ENCODE results near the gene SSH2.
"Not testable (repeated sequence)": the region's sequence is repeated elsewhere in the genome, so short reads cannot be mapped to it uniquely, and the experiment has no call there.

The SSH2 gene

GRCh38 chr17:29881256-29881655, 48.8 kb downstream of the SSH2 start:
- no peak overlapping the region for H3K4me3 ChIP-seq (ENCODE audit: low read depth, low read length)

DNA sequence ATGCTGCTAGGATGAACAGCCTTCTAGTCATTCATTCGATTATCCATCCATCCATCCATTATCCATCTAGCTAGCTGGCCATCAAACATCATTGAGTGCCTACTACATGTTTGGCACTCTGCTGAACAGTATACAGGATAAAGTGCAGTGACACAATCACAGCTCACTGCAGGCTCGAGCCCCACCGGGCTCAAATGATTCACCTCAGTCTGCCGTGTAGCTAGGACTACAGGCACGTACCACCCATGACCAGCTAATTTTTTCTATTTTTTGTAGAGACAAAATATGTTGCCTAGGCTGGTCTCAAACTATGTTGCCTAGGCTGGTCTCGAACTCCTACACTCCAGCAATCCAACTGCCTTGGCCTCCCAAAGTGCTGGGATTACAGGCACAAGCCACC, 50.0 kb downstream of the SSH2 start:
- H3K4me3 ChIP-seq (ENCODE audit: low read depth, low read length), result no peak overlapping the region

DNA sequence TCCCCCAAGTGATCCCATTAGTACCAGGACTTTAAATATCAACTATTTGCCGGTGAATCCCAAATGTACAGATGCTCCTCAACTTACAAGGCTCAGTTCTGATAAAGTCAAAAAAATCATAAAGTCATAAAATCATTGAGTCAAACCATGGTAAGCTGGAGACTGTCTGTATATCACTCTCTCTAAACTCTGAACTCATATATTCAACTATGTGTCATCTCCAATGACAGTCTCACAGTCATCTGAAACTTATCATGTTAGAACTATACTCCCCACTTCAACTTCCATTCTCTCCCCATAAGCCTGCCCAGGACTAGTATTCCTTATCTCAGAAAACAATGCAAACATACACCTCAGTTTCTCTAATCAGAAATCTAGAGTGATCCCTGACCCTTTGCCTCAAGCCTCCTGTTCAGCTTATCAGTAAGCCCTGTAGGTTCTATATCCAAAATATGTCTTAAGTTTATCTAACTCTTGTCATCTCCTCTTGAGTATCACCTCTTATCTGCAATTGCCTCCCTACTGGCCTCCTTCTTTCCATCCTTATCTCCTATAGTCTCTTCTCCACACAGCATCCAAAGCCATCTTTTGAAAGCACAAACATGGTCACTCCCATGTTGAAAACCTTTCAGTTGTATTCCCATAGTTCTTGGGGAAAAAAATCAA, 55.0 kb downstream of the SSH2 start:
- H3K4me3 ChIP-seq (ENCODE audit: low read depth, low read length), result no peak overlapping the region

GRCh38 chr17:29874358-29874757, 55.7 kb downstream of the SSH2 start:
- H3K4me3 ChIP-seq (ENCODE audit: low read depth, low read length), result not testable (repeated sequence)

DNA sequence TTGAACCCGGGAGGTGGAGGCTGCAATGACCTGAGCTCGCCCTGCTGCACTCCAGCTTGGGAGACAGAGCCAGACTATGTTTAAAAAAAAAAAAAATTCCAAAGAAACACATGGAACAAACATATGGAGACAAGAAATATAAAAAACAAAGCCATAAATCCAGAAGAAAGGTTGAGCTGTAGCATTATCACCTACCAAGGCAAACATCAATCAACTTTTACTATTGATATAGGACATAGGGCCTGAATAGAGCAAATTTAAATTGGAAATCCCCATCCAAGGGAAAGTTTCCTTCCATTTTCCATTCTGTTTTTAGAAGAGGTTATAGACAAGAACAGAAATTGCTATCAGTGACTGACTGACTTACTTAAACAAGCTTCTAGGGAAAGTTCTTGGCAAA, 56.6 kb downstream of the SSH2 start:
- H3K4me3 ChIP-seq (ENCODE audit: low read depth, low read length), result no peak overlapping the region

- H3K4me3 ChIP-seq (ENCODE audit: low read depth, low read length), result no peak overlapping the region
Observed at GRCh38 chr17:29870836-29871465, 59.1 kb downstream of the SSH2 start.

GRCh38 chr17:29867643-29868181, 62.3 kb downstream of the SSH2 start:
- no peak overlapping the region for H3K4me3 ChIP-seq (ENCODE audit: low read depth, low read length)

DNA sequence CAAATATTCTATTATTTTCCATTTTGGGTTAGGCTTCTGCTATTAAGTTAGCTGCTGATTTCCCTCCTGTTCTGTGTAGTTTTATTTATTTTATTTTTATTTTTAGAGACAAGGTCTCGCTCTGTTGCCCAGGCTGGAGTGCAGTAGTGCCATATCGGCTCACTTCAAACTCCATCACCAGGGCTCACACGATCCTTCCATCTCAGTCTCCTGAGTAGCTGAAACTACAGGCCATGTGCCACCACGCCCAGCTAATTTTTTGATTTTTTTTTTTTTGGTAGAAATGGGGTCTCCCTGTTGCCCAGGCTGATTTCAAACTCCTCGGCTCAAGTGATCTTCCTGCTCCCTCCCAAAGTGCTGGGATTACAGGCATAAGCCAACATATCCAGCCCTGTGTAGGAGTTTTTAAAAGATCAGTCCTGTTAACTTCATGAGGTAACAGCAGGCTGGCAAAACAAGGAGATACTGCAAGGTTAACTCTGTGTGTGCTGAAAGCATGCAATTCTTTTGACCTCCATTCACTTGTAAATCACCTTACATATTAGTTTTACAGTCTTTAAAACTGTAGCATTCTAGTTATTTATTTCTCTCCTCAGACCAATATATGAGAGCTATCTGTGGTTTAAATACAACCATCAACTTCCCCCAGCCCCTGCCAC, 63.2 kb downstream of the SSH2 start:
- H3K4me3 ChIP-seq (ENCODE audit: low read depth, low read length), result no peak overlapping the region

- H3K4me3 ChIP-seq (ENCODE audit: low read depth, low read length), result no peak overlapping the region
Observed at GRCh38 chr17:29864615-29865014, 65.4 kb downstream of the SSH2 start.

DNA sequence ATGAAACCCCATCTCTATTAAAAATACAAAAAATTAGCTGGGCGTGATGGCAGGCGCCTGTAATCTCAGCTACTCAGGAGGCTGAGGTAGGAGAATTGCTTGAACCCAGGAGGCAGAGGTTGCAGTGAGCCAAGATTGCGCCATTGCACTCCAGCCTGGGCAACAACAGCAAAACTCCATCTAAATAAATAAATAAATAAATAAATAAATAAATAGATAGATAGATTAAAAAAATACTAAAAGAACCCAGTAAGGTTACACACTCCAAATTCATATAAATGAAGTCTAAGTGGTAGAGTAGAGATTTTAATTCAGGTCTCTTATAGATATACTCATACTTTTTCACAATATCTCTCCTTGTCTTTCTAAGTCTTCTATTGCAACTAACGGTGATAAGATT, 65.9 kb downstream of the SSH2 start:
- H3K4me3 ChIP-seq (ENCODE audit: low read depth, low read length), result not testable (repeated sequence)

DNA sequence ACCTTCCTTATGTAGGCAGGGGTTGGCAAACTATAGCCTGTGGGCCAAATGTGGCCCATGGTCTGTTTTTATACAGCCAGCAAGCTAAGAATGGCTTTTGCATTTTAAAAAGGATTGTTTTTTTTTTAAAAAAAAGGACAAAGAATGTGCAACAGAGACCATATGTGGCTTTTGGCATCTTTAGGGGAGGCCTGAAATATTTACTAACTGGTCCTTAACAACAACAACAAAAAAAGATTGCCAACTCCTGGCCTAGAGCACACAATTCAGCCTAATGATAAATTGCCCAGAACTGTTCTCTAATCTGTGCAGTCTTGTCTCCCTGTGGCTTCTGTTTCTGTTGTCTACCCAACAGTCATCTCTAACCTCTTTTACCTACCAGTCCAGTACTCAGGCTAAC, 67.1 kb downstream of the SSH2 start:
- no peak overlapping the region for H3K4me3 ChIP-seq (ENCODE audit: low read depth, low read length)

DNA sequence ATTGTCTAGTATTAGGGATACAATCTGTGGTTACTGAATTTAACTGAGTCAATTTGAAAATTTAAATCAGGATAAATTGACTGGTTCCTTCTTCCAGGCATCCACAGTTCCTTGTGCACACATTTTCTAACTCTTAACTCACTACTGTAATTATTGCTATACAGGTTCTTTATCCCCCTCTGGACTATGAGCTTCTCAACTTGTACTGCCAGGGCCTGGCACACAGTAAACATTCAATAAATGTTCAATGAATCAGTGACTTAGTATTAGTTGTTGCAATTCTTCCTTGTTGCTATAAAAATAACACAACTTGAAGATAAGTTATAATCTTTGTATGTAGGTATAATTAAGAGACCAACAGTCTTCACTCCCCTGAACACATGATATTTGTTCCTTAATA, 67.9 kb downstream of the SSH2 start:
- no peak overlapping the region for H3K4me3 ChIP-seq (ENCODE audit: low read depth, low read length)

DNA sequence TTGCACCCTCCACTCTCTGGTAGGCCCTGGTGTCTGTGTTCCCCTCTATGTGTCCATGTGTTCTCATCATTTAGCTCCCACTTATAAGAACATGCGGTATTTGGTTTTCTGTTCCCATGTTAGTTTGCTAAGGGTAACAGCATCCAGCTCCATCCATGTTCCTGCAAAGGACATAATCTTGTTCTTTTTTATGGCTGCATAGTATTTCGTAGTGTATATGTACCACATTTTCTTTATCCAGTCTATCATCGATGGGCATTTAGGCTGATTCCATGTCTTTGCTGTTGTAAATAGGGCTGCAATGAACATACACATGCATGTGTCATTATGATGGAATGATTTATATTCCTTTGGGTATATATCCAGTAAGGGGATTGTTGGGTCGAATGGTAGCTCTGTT, 70.6 kb downstream of the SSH2 start:
- not testable (repeated sequence) for H3K4me3 ChIP-seq (ENCODE audit: low read depth, low read length)

GRCh38 chr17:29857823-29858222, 72.2 kb downstream of the SSH2 start:
- no peak overlapping the region for H3K4me3 ChIP-seq (ENCODE audit: low read depth, low read length)

DNA sequence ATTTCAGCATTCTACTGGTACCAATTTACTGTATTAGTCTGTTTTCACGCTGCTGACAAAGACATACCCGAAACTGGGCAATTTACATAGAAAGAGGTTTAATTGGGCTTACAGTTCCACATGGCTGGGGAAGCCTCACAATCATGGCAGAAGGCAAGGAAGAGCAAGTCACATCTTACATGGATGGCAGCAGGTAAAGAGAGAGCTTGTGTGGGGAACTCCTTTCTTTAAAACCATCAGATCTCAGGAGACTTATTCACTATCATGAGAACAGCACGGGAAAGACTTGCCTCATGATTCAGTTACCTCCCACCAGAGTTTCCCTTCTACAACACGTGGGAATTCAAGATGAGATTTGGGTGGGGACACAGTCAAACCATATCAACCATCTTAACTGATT, 72.9 kb downstream of the SSH2 start:
- not testable (repeated sequence) for H3K4me3 ChIP-seq (ENCODE audit: low read depth, low read length)

GRCh38 chr17:29855686-29856085, 74.3 kb downstream of the SSH2 start:
- H3K4me3 ChIP-seq (ENCODE audit: low read depth, low read length), result no peak overlapping the region

- no peak overlapping the region for H3K4me3 ChIP-seq (ENCODE audit: low read depth, low read length)
Observed at GRCh38 chr17:29848737-29849136, 81.3 kb downstream of the SSH2 start.

- H3K4me3 ChIP-seq (ENCODE audit: low read depth, low read length), result no peak overlapping the region
Observed at GRCh38 chr17:29847527-29848400, 82.3 kb downstream of the SSH2 start.

- no peak overlapping the region for H3K4me3 ChIP-seq (ENCODE audit: low read depth, low read length)
Observed at GRCh38 chr17:29847118-29847517, 82.9 kb downstream of the SSH2 start.

GRCh38 chr17:29846298-29846697, 83.7 kb downstream of the SSH2 start:
- H3K4me3 ChIP-seq (ENCODE audit: low read depth, low read length), result no peak overlapping the region

DNA sequence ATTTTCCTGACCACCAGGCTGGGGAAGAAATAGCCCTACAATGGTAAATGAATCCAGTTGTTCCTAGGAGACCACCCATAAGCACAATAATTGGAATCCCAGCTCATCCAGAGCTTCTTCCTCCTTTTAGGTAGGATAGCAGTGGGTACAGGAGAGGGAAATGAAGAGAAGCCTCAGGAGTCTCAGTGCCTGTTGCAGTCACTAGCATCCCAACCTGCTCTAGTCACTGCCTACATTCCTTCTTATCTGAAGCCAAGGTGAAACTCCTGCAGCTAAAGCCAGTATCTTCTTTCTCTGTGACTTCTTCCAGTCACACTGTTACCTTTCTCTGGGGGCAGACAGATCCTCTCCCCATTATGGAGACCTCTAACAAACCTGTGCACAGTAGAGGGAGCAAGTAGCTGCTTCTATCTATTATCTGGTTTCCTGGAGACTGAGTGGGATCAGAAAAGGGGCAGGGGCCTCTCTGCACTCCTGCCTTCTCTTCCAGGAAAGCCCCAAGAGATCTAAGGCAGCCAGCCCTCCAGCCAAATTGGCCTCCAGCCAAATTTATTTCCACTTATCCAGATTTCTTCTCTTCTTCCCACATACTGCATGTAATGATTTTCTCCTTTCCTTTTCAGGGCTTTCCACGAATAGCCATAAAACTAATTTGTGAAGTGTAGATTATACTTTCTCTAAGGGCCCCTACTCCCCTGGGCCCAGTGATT, 85.5 kb downstream of the SSH2 start:
- H3K4me3 ChIP-seq (ENCODE audit: low read depth, low read length), result no peak overlapping the region
